SU-DHL-6 (cell line): ENCODE measurements around the gene RAPGEF5.

Experiments used
- EZH2phosphoT487 ChIP-seq: fragments of 200-600 bp; sonication (generic), shearing (Covaris generic); conservative IDR thresholded peaks from 2 replicates; pipeline ENCODE4 v1.6.1; 2018; ENCODE audit warnings: mild to moderate bottlenecking, antibody characterized with exemption, low read length, moderate library complexity, mixed read lengths
- TF ChIP-seq, protein P1 (sequence below): fragments of 200-600 bp; sonication (generic); IDR thresholded peaks from one replicate; pipeline ENCODE4 v1.5.1; 2017; ENCODE audit warnings: antibody characterized with exemption, mild to moderate bottlenecking, low read length, moderate library complexity; ENCODE audit not compliant: insufficient read depth, poor library complexity, severe bottlenecking

DNA sequence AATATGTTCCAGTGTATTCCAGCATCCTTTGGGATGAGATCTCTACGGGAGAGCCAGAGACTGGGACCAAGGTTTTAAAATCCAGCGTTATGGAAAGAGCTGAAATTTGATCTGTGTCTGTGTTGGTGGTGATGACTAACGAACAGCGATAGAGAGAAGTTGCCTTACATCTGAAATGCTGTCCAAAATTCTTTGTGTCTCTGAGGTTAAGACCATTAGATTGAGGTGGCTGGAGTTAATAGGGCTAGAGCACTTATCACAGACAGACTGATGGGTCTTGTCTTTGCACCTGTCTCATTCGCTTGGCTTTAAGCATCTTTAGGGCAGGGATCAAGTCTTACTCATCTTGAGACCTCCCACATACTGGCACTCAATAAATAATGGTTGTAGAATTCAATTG lies 41.0 kb upstream of the RAPGEF5 start:
- TF ChIP-seq, protein P1, sequence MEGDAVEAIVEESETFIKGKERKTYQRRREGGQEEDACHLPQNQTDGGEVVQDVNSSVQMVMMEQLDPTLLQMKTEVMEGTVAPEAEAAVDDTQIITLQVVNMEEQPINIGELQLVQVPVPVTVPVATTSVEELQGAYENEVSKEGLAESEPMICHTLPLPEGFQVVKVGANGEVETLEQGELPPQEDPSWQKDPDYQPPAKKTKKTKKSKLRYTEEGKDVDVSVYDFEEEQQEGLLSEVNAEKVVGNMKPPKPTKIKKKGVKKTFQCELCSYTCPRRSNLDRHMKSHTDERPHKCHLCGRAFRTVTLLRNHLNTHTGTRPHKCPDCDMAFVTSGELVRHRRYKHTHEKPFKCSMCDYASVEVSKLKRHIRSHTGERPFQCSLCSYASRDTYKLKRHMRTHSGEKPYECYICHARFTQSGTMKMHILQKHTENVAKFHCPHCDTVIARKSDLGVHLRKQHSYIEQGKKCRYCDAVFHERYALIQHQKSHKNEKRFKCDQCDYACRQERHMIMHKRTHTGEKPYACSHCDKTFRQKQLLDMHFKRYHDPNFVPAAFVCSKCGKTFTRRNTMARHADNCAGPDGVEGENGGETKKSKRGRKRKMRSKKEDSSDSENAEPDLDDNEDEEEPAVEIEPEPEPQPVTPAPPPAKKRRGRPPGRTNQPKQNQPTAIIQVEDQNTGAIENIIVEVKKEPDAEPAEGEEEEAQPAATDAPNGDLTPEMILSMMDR, result no peak
- TF ChIP-seq EZH2phosphoT487, result no peak
